HepG2 (cell line): ENCODE results near the gene SYCE1L. TPM values are rescaled to one million over a fixed set of nuclear protein-coding genes. Genes with fewer than 3 reads are reported as not detected.

Experiments used
- GATAD2A ChIP-seq: IDR thresholded peaks from 2 replicates; pipeline ENCODE4 v1.6.1; 2016
- LRRFIP1 ChIP-seq: sonication (generic); formaldehyde crosslinking; conservative IDR thresholded peaks from 2 replicates; pipeline ENCODE4 v1.4.0; 2020; ENCODE audit warnings: missing genetic modification reagents
- SP4 ChIP-seq: sonication (generic); formaldehyde crosslinking; IDR thresholded peaks from 2 replicates; pipeline ENCODE4 v1.8.1; 2023; ENCODE audit warnings: mild to moderate bottlenecking, missing genetic modification reagents
- ZNF670 ChIP-seq: sonication (generic); formaldehyde crosslinking; IDR thresholded peaks from 2 replicates; pipeline ENCODE4 v1.8.0; 2022; ENCODE audit warnings: mild to moderate bottlenecking, missing genetic modification reagents, borderline replicate concordance
- polyA plus RNA-seq, 8 experiments: library from polyadenylated mRNA; depleted of rRNA in 3 of 8; stranded (reverse) in 7 of 8; unstranded in 1 of 8; fragments of >200 nt; fragmentation: Illumina TruSeq in 4 of 8; extraction: Trizol in 4 of 8; gene quantifications; 2 replicates each; pipeline versions ENCODE4 v1.2.1 to v1.2.3, GENCODE V29; 2011 to 2016; ENCODE audit warnings: low read depth in 4 of 8, missing spikeins in 1 of 8, mixed read lengths in 1 of 8; ENCODE audit not compliant: insufficient read depth in 1 of 8
- total RNA-seq, 5 experiments: library from RNA; depleted of rRNA; stranded (reverse); fragments of >200 nt; fragmentation: Illumina TruSeq; extraction: Trizol; gene quantifications; 2 replicates each; pipeline ENCODE4 v1.2.3, GENCODE V29; 2016; ENCODE audit warnings: low read depth in 1 of 5
- TF ChIP-seq, protein P1 (sequence below): sonication (generic); formaldehyde crosslinking; IDR thresholded peaks from 2 replicates; pipeline ENCODE4 v1.4.0; 2020; ENCODE audit warnings: mild to moderate bottlenecking, missing genetic modification reagents, borderline replicate concordance

Gene SYCE1L
- total and polyA plus RNA-seq, 2 of the 13 experiments (the other 11 are each of a cell fraction or from before 2014, with no cell fraction given): 0.22 TPM; not detected in 1

GRCh38 chr16:77212741-77213541, 13.7 kb downstream of the SYCE1L start (continued):
- TF ChIP-seq, protein P1, sequence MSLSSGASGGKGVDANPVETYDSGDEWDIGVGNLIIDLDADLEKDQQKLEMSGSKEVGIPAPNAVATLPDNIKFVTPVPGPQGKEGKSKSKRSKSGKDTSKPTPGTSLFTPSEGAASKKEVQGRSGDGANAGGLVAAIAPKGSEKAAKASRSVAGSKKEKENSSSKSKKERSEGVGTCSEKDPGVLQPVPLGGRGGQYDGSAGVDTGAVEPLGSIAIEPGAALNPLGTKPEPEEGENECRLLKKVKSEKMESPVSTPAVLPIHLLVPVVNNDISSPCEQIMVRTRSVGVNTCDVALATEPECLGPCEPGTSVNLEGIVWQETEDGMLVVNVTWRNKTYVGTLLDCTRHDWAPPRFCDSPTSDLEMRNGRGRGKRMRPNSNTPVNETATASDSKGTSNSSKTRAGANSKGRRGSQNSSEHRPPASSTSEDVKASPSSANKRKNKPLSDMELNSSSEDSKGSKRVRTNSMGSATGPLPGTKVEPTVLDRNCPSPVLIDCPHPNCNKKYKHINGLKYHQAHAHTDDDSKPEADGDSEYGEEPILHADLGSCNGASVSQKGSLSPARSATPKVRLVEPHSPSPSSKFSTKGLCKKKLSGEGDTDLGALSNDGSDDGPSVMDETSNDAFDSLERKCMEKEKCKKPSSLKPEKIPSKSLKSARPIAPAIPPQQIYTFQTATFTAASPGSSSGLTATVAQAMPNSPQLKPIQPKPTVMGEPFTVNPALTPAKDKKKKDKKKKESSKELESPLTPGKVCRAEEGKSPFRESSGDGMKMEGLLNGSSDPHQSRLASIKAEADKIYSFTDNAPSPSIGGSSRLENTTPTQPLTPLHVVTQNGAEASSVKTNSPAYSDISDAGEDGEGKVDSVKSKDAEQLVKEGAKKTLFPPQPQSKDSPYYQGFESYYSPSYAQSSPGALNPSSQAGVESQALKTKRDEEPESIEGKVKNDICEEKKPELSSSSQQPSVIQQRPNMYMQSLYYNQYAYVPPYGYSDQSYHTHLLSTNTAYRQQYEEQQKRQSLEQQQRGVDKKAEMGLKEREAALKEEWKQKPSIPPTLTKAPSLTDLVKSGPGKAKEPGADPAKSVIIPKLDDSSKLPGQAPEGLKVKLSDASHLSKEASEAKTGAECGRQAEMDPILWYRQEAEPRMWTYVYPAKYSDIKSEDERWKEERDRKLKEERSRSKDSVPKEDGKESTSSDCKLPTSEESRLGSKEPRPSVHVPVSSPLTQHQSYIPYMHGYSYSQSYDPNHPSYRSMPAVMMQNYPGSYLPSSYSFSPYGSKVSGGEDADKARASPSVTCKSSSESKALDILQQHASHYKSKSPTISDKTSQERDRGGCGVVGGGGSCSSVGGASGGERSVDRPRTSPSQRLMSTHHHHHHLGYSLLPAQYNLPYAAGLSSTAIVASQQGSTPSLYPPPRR (CRISPR knock-in tag): no peak
- TF ChIP-seq ZNF670 (CRISPR knock-in tag) (0 out of 2 replicates have a peak, but pooled peaks have one; percentile 48), GATAD2A (CRISPR knock-in tag) (no peak), SP4 (CRISPR knock-in tag) (peak; percentile 45; the same call in 1 of the 2 replicates), LRRFIP1 (CRISPR knock-in tag) (no peak)
